Measurements from ENCODE around the gene DUSP18.
"Not testable (repeated sequence)": the region's sequence is repeated elsewhere in the genome, so short reads cannot be mapped to it uniquely, and the experiment has no call there.

DUSP18 gene

DNA sequence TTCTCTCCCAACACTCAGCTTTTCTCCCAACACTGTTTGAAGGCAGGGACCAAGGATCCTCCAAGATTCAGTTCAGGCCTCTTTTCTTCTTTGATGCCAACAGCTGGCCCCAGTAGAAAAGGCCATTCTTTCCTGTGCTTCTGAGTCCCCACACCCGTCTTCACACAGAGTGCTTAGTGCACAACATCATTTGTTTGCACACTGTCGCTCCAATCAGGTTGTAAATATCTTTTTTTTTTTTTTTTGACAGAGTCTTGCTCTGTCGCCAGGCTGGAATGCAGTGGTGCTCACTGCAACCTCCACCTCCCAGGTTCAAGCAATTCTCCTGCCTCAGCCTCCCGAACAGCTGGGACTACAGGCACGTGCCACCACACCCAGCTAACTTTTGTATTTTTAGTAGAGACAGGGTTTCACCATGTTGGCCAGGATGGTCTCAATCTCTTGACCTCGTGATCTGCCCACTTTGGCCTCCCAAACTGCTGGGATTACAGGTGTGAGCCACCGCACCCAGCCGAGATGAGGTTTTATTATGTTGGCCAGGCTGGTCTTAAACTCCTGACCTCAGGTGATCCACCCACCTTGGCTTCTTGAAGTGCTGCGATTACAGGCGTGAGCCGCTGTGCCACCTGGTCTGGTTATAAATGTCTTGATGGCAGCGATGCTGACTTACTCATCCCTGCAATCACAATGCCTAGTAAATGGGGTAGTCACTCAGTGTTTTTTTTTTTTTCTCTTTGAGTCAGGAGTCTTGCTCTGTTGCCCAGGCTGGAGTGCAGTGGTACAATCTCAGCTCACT, 12.4 kb upstream of the DUSP18 start:
- not testable (repeated sequence) for DNase-seq (ENCODE audit: low read depth in 2 of 2)

DNA sequence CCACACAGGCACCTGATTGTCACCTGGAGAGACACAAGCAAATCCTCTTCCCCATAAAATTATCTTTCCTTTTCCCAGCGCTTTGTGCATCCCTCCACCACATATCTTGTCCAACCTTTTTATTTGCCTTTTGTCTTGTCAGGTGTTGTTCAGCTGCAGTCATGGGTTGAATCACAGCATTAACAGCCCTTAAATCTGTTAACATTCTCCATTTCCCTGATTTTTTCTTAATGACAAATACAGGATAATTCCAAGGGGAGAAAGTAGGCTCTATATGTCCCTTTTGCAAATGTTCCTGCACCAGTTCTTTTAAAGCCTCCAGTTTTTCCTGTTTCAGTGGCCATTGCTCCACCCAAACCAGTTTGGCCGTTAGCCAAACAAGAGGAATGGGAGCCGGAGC, 8.9 kb upstream of the DUSP18 start:
- not testable (repeated sequence) for DNase-seq (ENCODE audit: low read depth in 2 of 2)

DNA sequence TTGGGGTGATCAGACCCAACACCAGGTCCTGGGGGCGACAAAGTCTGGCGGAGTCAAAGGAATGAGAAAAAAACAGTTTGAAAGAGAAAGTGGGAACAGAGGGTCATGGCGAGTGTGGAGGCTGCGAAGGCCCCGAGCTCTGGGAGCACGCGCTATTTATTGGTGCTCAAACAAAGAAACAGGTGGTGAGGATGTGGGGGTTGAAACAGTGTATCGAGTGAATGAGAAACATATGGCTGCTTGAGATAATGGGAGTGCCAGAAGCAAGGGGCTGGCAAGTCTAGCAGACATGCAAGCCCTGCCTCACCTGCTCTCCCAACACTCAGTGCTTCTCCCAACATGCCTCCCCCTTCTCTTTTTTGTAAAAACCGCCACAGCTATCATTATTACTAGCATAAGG, 7.8 kb upstream of the DUSP18 start:
- DNase-seq (ENCODE audit: low read depth in 2 of 2), result no peak

DNA sequence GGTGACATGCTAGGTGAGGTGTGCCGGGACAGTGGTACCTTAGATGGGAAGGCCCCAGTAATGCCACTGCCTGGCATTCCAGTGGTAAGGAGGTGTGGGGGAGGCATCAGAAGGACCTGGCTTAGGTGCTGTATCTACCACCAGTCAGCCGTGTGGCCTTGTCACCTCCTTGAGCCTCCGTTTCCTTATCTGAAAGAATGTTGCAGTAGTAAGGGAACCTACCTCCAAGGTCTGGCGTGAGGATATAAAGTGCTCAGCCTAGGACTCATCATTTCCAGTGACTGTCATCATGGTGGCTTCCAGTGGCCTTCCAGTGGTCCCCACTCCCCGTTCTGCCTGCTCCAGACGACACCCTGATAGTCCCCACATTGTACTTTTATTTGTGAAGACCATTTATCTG, 6.8 kb upstream of the DUSP18 start:
- no peak for DNase-seq (ENCODE audit: low read depth in 2 of 2)

DNA sequence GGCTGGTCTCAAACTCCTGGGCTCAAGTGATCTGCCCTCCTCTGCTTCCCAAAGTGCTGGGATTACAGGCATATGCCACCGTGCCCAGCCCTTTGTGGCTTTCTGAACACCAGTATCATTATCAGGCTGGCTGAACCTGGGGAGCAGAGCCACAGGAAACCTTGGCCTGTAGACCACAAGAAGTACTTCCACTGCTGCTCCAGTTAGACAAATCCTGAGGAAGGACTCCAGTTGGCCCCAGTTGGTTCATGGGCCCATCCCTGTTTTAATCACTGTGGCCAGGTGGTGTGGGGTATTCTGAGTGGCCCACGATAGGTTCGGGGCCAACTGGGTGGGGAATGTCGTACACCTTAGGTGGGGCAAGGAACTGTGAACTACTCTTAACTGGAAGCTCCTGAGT, 5.5 kb upstream of the DUSP18 start:
- DNase-seq (ENCODE audit: low read depth in 2 of 2), result no peak

DNA sequence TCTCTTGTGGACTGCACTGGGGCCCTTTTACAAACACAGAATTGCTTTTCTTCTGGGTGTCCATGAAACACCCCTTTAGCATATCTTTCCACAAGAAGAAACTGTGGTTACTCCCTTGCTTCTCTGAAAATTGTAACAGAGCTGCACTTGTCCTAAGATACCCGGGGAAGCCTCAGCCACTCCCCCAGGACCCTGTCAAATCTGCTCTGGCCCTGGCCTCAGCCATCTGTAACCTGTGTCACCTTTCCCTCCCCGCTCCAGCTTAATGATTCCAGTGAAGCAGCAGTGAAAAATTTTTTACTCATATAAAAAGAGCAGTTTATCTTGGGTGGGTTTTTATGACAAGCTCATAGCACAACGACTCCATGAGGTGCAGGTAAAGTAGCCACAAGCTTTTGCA, 3.4 kb upstream of the DUSP18 start:
- no peak for DNase-seq (ENCODE audit: low read depth in 2 of 2)

DNA sequence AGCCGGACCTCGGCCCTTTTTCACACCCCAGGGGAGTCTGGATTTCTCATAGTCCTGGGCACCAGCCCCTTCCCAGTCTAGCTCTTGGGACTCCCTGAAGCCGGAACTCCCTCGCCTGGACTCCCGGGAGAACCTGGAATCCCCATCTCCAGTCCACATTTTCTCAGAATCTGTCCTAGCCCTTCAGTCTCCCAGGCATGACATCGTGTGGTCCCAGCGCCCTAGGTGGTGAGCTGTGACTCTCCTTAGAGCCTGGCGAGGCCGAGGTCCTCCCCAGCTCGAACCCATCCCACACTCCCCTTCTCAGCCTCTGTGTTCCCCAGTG, 673 bp upstream of the DUSP18 start:
- DNase-seq (ENCODE audit: low read depth in 2 of 2), result no peak

DNA sequence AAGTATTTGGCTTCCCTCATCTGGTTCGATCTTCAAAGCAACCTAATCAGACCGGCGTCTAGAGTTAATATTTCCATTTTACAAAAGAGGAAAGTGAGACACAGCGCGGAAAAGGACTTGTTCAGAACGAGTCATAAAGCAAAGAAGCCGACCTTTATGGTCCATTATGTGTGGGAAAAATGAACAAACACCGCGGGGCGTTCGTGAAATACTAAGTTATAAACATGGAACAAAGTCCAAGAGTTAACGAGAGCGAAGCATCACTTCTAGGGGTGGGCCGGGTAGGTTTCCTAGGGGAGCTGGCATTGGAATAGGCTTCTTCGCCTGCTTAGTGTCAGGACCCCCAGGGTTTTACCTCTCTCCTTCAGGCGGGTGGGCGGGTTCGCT, 575 bp downstream of the DUSP18 start:
- DNase-seq (ENCODE audit: low read depth in 2 of 2), result no peak

DNA sequence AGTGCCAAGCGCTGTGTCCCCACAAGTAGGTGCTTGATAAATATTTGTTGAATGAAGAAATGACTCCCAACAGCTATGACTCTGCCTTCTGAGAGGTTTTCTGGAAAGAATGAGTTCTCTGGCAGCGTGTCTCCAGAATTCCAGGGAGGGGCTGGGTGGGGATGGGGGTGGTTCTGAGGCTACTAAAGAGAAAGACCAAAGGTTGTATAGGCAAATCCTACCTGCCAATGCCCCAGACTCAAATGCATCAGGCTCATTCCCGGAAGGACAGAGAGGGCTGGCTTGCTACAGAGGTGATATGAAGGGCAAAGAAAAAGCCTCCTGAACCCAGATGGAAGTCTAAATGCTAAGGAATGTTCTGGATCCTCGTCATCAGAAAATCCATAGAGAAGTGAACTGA, 1.9 kb downstream of the DUSP18 start:
- DNase-seq (ENCODE audit: low read depth in 2 of 2), result no peak

DNA sequence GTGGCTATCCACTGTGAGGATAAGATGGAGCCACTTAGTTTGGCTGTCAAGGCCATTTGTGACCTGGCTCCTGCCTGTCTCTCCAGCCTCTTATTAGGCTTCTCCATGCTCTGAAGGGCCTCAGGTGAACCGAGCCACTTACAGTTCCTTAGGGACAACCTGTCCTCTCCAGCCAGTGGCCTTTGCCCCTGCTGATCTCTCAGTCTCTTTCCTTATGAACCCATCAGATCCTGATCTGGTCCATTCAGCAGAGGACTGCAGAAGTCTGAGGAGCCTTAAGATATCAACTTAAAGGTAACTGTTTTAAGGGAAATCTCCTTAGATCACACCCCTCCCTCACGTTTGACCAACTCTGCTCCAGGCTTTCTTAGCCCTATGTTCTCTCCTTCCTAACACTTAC, 2.4 kb downstream of the DUSP18 start:
- no peak for DNase-seq (ENCODE audit: low read depth in 2 of 2)

DNA sequence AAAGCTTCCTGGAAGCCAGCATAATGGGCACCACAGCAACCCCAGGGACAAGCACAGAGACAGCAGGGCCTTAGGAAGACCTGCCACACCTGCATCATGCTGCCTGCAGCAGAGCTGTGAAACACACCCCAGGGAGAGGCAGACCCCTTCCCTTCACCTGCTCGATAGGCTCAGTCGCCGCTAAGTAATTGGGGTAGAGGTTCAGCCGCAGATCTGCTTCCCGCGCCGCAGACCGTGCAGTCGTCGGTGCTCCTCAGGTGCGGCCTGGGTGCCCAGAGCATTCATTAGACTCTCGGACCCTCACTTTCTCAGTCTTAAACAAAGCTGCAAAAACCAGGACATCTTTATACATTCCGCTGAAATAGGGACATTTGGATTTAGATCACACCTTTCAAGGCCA, 2.9 kb downstream of the DUSP18 start:
- no peak for DNase-seq (ENCODE audit: low read depth in 2 of 2)

DNA sequence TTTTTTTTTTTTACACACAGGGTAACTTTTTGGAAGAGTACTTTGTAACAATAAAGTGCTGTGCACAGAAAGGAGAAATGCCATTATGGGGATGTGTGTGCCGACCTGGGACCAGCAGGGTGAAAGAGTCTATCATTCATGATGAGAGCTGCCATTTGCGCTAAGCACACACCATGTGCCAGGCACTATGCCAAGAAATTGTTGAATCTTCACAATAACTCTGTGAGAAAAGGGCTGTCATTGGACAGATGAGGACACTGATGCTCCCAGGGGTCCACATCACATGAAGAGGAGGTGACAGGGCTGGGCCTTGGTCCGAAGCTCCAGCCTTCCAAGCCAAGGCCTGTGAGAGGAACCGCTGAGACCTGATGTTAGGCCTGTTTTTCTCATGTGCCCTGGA, 5.6 kb downstream of the DUSP18 start:
- no peak for DNase-seq (ENCODE audit: low read depth in 2 of 2)

DNA sequence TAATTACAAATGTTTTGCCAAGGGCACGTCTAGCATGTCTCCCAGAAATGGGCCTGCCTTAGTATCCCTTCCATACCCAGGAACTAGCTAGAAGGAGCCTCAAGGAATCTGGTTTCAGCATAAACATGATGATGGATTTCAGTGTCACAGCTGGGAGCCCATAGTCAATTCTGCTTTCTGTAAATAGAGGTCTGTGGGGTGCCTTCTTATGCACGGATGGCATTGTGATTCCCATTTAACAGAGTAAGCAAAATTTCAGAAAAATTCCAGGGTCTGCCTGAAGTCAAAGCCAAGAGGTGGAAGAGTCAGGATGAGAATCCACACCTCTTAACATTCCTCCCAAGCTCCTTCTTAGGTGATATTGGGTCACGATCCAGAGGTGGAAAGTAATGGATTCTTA, 12.1 kb downstream of the DUSP18 start:
- DNase-seq (ENCODE audit: low read depth in 2 of 2), result no peak

DNA sequence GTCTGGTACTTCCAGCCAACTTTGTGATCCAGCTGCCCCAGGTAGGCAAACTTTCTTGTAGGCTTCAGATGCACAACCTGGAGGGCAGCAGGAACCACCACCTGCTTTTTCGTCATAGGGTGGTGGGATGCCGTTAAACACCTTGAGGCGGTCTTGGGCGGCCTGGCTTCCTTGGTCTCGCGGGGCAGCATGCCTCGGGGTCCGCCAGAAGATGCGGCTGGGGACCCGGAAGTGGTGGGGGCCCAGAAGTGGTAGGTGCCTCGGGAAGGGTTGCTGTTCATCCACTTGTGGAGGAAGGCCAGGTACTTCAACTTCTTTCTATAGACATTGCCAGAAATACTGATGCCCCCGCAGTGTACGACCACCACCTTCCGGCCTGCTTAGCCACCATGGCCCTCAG, 13.3 kb downstream of the DUSP18 start:
- no peak for DNase-seq (ENCODE audit: low read depth in 2 of 2)

DNA sequence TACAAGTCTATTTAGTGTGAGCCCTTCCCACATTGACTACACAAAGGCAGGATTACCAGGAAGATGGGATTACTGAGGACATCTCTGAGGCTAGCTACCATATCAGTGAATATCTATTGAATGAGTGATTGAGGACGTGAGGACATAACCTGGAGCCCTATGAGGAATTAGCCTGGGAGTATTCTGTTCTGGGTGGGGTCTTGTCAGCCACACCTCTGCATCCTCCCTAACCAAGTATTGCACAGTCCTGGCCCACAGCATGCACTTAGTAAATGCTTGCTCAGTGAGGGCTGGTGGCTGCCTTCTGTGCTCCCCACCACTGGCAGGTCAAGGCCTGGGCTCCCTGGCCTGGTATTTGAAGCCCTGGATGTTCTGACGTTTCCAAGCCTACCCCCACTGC, 14.8 kb downstream of the DUSP18 start:
- DNase-seq (ENCODE audit: low read depth in 2 of 2), result no peak

DNA sequence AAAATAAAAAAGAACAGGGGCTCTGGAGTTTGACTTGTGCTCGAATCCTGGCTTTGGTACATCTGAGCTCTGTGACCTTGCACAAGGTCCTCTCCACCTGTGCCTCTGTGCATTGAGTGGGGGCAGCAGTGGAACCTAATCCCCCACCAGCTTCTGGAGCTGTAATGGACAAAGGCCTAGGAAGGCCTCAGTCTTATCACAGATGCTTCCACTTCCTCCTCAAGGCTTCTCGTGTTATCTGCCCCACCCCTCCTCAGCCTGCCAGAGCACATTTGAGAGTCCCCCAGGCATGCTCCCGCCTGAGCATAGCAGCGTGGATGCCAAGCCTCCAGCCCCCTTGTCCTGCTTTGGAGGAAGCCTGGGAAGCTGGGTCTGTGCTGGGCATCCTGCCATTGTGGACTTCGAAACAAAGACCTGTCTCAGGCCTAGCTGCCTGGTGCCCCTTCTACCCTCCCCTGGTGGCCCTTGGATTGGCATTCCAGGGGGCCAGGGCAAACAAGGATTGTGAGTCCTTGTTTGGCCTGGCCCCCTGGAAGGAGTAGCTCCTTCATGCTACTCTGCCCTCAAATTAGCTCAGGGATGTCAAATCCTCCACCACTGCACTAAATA, 17.1 kb downstream of the DUSP18 start:
- DNase-seq (ENCODE audit: low read depth in 2 of 2), result no peak

DNA sequence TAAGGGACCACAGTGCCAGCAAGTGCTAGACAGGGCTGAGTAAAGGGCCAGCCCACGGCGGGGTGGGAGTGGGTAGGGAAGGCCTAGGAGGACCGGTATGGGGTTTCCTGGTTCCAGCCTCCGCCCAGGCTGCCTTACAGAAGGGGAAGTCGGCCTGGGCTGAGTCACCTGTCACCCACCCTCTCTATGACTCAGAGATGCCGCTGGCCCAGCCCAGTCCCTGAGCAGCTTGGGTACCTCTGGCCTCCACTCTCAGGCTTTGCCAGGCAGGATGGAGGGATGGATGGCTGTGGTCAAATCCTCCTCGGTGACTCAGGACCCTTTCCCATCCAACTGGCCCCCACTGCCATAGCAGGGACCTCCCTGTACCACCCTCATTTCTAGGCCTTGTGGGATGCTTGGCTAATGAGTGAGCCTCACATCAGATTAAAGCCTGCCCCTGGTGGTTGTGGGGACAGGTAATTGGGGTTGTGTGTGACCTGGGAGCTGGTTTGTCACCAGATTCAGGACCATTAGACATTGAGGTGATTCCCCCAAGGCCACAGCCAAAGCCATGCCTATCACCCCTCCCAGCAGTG, 18.2 kb downstream of the DUSP18 start:
- DNase-seq (ENCODE audit: low read depth in 2 of 2), result peak; percentile 62 to 74

DNA sequence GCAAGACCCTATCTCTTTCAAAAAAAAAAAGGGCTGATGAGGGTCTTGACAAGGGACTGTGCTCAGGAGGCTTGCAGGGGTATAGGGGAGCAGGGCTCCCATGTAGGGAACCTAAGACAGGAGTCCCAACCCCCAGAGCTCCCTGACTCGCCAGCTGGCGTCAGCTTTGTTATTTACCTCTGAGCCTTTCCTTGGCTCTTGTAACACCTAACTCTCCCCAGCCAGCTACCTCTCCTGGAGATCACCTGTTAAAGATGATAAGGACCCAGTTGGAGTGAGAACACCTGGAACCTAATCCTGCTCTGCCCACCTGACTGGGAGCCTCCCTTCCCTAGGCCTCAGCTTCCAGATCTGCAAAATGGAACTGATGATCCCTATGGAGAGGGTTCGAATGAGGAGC, 18.9 kb downstream of the DUSP18 start:
- DNase-seq (ENCODE audit: low read depth in 2 of 2), result no peak

DNA sequence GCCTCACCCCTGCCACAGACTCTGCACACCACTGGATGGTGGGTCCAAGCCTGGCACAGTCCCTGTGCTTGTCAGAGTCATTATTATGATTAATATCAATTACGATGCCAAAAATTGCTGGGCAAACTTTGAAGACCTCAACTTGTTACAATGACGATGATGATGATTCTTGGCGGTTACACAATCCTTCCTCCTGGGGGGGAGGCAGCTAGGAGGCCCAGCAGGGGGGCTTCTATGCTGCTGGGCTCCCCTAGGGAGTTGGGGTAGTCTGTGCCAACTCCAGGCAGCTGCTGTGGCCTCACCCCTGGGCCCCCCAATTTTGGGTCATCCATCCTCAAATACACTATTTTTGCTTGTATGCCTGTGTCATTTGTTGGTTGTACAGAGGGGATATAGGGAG, 20.1 kb downstream of the DUSP18 start:
- no peak for DNase-seq (ENCODE audit: low read depth in 2 of 2)

DNA sequence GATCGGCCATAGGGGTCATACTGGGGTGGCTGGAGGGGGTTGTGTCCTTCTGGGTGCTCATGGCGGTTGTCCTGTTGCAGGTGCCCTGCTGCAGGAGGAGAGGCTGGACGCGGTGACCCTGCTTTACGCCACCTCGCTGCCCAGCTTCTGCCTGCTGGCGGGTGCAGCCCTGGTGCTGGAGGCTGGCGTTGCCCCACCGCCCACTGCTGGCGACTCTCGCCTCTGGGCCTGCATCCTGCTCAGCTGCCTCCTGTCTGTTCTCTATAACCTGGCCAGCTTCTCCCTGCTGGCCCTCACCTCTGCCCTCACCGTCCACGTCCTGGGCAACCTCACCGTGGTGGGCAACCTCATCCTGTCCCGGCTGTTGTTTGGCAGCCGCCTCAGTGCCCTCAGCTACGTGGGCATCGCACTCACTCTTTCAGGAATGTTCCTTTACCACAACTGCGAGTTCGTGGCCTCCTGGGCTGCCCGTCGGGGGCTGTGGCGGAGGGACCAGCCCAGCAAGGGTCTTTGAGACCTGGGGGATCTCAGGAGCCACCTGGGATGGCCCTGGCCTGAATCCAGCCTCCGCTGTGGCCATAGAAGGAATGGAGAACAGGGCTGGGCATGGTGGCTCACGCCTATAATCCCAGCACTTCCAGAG, 21.0 kb downstream of the DUSP18 start:
- no peak for DNase-seq (ENCODE audit: low read depth in 2 of 2)

DNA sequence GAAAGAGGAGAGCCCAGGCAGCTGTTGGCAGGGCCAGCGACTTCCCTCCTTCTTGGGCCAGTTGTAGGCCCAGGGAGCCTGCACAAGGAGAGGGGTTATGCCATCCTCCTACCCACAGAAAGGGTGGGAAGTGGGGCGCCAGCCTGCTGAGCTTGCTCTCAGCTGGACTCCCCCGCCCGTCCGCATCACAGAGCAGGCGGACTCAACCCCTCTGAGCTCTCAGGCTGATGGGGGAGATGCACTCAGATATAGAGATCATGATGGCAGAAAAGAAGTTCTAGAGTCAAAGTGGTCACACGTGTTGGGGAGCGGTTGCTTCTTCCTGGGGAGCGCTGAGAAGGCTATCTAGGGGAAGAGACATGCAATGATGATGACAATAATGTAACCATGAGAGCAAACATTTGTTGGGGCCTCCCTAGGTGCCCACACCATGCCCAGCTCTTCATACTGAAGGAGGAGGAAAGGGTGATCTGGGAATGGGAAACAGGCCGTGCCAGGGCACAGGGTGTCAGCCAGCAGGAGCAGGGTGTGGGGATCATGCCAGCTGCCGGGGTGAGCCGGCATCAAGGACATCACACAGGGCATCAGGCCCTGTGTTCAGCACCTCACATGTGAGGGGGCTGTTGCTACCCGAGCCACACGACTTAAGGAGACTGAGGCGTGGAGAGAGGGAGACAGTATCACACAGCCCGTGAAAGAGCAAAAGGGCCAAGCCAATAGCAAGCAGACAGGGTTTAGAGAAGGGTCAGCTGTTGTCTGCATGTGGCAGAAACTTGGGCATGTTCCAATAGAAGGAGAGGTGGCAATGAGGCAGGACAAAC, 24.4 kb downstream of the DUSP18 start:
- no peak for DNase-seq (ENCODE audit: low read depth in 2 of 2)

DNA sequence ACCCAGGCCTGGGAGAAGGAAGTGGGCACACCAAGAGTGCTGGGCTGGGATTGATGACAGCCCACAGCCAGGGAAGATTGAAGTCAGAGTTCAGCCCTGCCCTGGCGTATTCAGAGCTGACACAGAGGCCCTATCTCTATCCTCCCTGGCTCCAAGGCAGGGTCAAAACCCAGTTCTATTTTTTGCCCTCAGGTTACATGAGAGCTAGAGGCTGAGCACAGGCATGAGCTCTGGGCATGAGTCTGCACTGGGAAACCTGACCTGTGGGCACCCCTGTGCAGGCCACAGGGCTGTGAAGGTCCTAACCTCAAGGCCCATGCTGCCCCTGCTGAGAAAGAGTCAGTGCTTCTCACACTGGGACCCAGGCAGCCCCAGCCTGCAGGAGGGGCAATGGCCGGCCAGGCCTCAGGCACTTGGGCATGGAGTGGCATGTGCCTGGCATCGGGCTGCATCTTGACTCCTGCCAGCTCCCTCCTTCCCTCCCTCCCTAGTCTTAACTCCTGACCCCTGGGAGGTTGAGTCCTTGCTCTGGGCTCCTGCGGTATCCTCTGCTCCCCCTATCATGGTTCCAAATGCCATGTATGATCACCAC, 26.7 kb downstream of the DUSP18 start:
- DNase-seq (ENCODE audit: low read depth in 2 of 2), result no peak
